HG03457 (cell line): ENCODE measurements around the gene HAPLN2.

Experiments
- ATAC-seq: cut with Tn5 transposase; IDR thresholded peaks from one replicate; pipeline ENCODE4 v1.9.1; 2021; ENCODE audit warnings: moderate number of reproducible peaks; ENCODE audit not compliant: unreplicated experiment

Gene HAPLN2

GRCh38 chr1:156659988-156660751, 41.0 kb downstream of the HAPLN2 start:
- ATAC-seq: peak; percentile 55

DNA sequence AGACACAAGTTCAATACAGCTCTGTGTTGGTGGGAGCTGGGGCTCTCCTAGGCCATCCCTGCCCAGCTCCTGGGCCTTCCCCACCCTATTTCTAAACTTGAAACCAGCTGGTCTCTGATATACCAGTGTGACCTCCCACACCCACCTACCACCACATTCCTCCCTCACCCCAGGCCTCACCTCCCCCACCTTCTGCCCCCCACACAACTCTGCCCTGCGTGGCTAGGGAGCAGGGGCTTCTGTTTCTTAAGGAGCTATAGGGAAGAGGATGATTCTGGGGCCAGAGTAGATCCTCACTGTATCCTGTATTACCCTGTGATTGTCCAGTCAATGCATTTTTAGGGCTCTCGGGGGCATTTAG, 41.5 kb downstream of the HAPLN2 start:
- ATAC-seq: no peak

DNA sequence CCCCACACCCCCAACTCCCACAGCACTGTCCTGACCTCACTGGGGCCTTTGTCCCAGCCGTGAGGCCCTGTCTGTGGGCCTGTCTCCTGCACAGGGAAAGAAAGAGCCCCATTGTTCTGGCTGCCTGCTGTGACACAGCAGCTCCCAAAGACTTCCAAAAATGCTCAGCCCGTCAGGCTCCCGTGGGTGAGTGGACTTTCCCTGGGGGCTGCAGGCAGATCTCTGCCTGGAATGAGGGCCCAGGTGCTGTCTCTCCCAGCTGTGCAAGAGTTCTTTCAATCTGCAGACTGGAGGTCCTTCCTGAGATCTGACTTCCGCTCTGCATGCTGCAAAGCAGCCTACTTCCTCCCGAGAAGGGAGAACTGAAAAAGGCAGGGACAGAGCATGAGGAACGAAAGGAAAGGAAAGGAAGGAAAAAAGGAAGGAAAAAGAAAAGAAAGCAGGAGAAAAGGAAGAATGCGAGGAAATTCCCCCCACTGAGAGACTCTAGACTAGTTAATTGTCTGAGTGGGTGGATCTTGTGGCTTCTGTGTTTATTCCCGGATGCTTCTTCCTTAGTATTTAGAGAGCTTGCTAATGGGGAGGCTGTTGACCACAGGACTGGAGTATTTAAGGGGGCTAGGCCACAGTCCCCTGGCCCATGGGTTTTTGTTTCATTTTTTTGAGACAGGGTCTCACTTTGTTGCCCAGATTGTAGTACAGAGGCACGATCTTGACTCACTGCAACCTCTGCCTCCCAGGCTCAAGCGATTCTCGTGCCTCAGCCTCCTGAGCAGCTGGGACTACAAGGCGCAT, 43.0 kb downstream of the HAPLN2 start:
- ATAC-seq: no peak

DNA sequence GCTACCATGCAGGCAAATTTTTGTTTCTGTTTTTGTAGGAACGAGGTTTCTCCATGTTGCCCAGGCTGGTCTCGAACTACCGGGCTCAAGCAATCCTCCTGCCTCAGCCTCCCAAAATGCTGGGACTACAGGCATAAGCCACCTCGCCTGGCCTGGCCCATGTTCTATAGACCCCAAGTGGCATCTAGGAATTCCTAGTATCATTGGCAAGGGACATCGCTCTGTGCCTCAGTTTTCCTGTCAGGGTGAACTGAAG, 43.5 kb downstream of the HAPLN2 start:
- no peak for ATAC-seq

DNA sequence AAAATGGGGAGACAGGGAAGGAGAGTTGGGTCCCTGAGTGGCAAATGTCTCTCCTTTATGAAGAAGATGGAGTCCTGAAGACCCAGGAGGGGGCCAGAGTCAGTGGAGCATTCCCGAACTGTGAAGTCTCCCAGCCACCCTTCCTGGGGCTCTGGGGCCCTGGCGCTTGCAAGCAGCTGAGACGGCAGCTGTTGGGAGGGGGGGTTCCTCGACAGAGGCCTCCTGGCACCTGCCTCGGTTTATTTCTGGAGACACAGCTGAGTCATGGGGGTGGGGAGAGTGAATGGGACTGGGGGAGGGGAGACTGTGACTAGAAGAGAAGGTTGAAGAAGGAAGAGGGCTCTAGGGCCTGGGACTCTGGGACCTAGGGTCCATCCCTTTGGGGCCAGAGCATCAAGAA, 44.0 kb downstream of the HAPLN2 start:
- ATAC-seq: no peak

- no peak for ATAC-seq
These were observed 45.0 kb downstream of the HAPLN2 start for GRCh38 chr1:156664046-156664766.

DNA sequence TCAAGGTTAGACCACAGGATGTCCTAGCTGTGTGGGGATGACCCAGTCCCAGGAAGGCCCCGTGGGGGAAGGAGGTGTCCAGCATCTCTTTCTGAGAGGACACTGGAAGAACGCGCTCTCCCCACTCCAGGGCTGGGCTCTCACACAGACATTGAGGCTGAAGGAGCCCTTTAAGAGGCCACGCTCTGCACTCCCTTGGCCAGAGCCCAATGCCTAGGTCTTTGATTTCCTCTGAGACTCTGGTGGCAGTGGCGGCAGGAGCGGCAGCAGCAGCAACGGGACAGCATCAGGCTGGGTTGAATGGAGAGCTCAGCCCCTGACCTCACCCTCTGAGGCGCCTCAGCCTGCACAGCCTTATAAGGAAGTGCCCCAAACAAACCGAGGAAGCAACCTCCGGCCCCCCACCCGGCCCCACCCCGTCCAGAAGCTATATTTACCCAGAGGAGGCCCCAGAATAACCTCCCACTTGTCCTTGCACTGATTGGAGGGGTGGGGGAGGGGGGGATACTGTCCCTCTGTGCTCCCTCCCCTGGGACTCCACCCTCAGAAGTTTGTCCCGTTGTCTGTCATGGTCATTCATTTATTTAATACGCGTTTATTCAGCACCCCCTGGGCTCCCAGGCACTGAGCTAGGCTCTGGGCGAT, 45.7 kb downstream of the HAPLN2 start:
- ATAC-seq: no peak

- ATAC-seq: no peak
These were observed 46.3 kb downstream of the HAPLN2 start for GRCh38 chr1:156665539-156665938.

GRCh38 chr1:156666862-156667609, 47.8 kb downstream of the HAPLN2 start:
- no peak for ATAC-seq

GRCh38 chr1:156667610-156667967, 48.4 kb downstream of the HAPLN2 start:
- no peak for ATAC-seq

DNA sequence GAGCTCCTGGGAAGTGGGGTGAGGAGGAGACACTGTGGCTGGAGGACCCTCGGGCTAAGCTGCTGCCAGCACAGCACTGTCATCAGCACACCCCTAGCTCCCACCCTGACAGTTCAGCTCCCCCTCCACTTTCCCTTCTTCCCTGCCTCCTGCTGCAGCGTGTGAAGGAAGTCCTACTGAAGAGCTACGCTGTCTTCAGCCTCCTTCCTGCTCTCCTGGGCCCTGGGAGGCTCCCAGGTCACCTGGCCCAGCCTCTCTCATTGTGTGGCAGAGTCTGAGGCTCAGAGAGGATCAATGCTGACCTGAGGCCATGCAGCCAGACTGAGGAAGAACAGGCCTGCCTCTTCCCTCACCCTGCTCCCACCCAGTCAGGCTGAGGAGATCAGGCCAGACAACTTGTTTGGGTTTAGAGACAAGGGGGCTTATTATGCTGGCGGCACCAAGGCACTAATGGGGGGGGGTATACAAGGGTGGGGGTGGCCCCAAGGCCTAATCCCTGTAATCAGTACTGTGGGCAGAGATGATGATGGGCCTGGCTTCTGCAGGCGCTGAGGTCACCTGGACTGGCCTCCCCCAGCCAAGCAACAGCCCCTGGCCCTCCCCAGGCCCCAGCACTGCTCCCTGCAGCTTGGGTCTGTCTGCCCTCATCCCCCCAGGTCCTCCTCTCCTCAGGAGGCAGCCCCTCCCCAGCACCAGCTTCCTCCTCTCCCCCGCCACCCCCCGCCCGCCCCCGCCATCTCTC, 48.9 kb downstream of the HAPLN2 start:
- ATAC-seq: no peak

GRCh38 chr1:156668801-156669637, 49.8 kb downstream of the HAPLN2 start:
- ATAC-seq: no peak

GRCh38 chr1:156669794-156670193, 50.6 kb downstream of the HAPLN2 start:
- no peak for ATAC-seq

GRCh38 chr1:156670359-156670758, 51.1 kb downstream of the HAPLN2 start:
- no peak for ATAC-seq

- ATAC-seq: no peak
These were observed 51.6 kb downstream of the HAPLN2 start for GRCh38 chr1:156670791-156671190.

GRCh38 chr1:156671804-156672203, 52.6 kb downstream of the HAPLN2 start:
- ATAC-seq: no peak

- ATAC-seq: no peak
These were observed 54.3 kb downstream of the HAPLN2 start for GRCh38 chr1:156673387-156674121.
